PC-3 (cell line): ENCODE measurements around the gene UPK1B. TPM values are rescaled to one million over a fixed set of nuclear protein-coding genes. Genes with fewer than 3 reads are reported as not detected.

Experiments used
- ATAC-seq: fragments of 200-7000 bp; cut with Tn5 transposase; 2 replicates; pipeline ENCODE4 v1.9.1; 2020; ENCODE audit warnings: mild to moderate bottlenecking, moderate library complexity
- BruUV-seq: library from RNA; stranded (reverse); fragments of 400-500 nt; replicated peaks from 2 replicates; lab custom pipeline; 2021; lab: Mats Ljungman, UMichigan
- CTCF ChIA-PET: fragments of 300-600 bp; sonication (Branson Sonifier 250); formaldehyde crosslinking; loops from one replicate; lab custom pipeline; 2022; ENCODE audit warnings: antibody characterized with exemption; lab: Charles Lee
- POLR2A ChIA-PET: fragments of 300-600 bp; sonication (Branson Sonifier 250); formaldehyde crosslinking; loops from one replicate; lab custom pipeline; 2022; ENCODE audit warnings: antibody characterized with exemption; ENCODE audit not compliant: unreplicated experiment; lab: Charles Lee
- DNase-seq: peaks from one replicate; pipeline ENCODE4 v3.0.0-alpha.2; 2015
- H2AFZ ChIP-seq: fragments of 300-600 bp; sonication (generic); 2 replicates; pipeline ENCODE4 v1.6.0; 2016; ENCODE audit warnings: antibody characterized with exemption, low read length
- H3F3A ChIP-seq: fragments of 300-600 bp; sonication (generic); one replicate; pipeline ENCODE4 v1.6.0; 2017; ENCODE audit warnings: antibody characterized with exemption, low read length, control low read depth, mild to moderate bottlenecking; ENCODE audit not compliant: unreplicated experiment
- H3K27ac ChIP-seq: fragments of 300-600 bp; sonication (generic); 2 replicates; pipeline ENCODE4 v1.5.1; 2016; ENCODE audit warnings: mild to moderate bottlenecking, low read length
- H3K27me3 ChIP-seq: fragments of 300-600 bp; sonication (generic); 2 replicates; pipeline ENCODE4 v1.6.1; 2016; ENCODE audit warnings: low read length, mixed read lengths
- H3K36me3 ChIP-seq: fragments of 300-600 bp; sonication (generic); 2 replicates; pipeline ENCODE4 v1.6.1; 2016; ENCODE audit warnings: low read depth, mixed run types, low read length, mixed read lengths
- H3K4me1 ChIP-seq: fragments of 300-600 bp; sonication (generic); 2 replicates; pipeline ENCODE4 v1.5.1; 2016; ENCODE audit warnings: low read length; ENCODE audit not compliant: insufficient read depth
- H3K4me2 ChIP-seq: fragments of 300-600 bp; sonication (generic); 2 replicates; pipeline ENCODE4 v1.6.0; 2016; ENCODE audit warnings: low read length
- H3K4me3 ChIP-seq: fragments of 300-600 bp; sonication (generic); 2 replicates; pipeline ENCODE4 v1.5.1; 2016; ENCODE audit warnings: mild to moderate bottlenecking, low read length, mixed read lengths
- H3K79me2 ChIP-seq: fragments of 300-600 bp; sonication (generic); 2 replicates; pipeline ENCODE4 v1.6.1; 2017; ENCODE audit warnings: low read length, mixed read lengths
- H3K9ac ChIP-seq: fragments of 300-600 bp; sonication (generic); 2 replicates; pipeline ENCODE4 v1.6.0; 2016; ENCODE audit warnings: mild to moderate bottlenecking, low read length
- H3K9me2 ChIP-seq: fragments of 300-600 bp; sonication (generic); replicated peaks from 2 replicates; pipeline ENCODE4 v1.6.1; 2016; ENCODE audit warnings: mixed run types, low read length, mixed read lengths
- H3K9me3 ChIP-seq: fragments of 300-600 bp; sonication (generic); 2 replicates; pipeline ENCODE4 v1.6.1; 2016; ENCODE audit warnings: low read length, mixed read lengths
- H4K20me1 ChIP-seq: fragments of 300-600 bp; sonication (generic); 2 replicates; pipeline ENCODE4 v1.6.1; 2016; ENCODE audit warnings: low read length, mixed read lengths
- CTCF ChIP-seq: fragments of 300-600 bp; sonication (generic); conservative IDR thresholded peaks from 2 replicates; pipeline ENCODE4 v1.5.1; 2017; ENCODE audit warnings: antibody characterized with exemption, low read depth, mild to moderate bottlenecking, low read length
- EZH2 ChIP-seq: fragments of 300-600 bp; sonication (generic); IDR thresholded peaks from one replicate; pipeline ENCODE4 v1.6.1; 2017; ENCODE audit warnings: antibody characterized with exemption, mild to moderate bottlenecking, low read length; ENCODE audit not compliant: unreplicated experiment
- EZH2phosphoT487 ChIP-seq: fragments of 300-600 bp; sonication (generic); IDR thresholded peaks from 2 replicates; pipeline ENCODE4 v1.6.1; 2018; ENCODE audit warnings: mild to moderate bottlenecking, antibody characterized with exemption, low read length, borderline replicate concordance
- intact Hi-C: fragments of 100-400 bp; cut with micrococcal nuclease; formaldehyde crosslinking; loops from 2 replicates; pipeline ENCODE4 v1.9.0; 2023
- total RNA-seq: library from RNA; depleted of rRNA; stranded (reverse); fragments of >200 nt; gene quantifications from 2 replicates; pipeline ENCODE4 v1.2.3, GENCODE V29; 2014

The UPK1B gene
- total RNA-seq, 1 experiment from 2014 or later = 0.04 TPM

DNA sequence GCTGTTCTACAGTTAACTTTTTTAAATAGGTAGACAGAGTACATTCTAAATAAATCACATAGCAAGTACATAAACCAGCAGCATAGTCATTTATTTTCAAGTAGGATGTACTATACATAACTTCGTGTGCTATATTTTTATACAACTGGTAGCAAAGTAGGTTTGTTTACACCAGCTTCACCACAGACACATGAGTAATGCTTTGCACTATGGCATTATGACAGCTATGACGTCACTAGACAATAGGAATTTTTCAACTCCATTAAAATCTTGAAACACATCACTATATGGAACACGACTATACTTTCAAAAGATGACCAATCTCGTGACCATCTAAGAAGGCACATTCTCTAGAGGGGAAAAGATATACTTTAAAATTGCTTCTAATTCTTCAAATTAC, 23.9 kb upstream of the UPK1B start:
- Histone ChIP-seq H4K20me1 (no peaks in the 10 kb centered on the region), H2AFZ (no peak overlapping the region), H3K36me3 (no peaks in the 10 kb centered on the region), H3K4me3 (no peak overlapping the region), H3K9ac (peak overlapping the region; percentile 12), H3K4me2 (no peak overlapping the region), H3K79me2 (no peaks in the 10 kb centered on the region), H3K9me3 (no peaks in the 10 kb centered on the region), H3K4me1 (peaks cover 25% of the 10 kb centered on the region), H3F3A (no peaks in the 10 kb centered on the region), H3K27ac (peak overlapping the region; percentile 65), H3K9me2 (no peaks in the 10 kb centered on the region), H3K27me3 (no peaks in the 10 kb centered on the region)
- intact Hi-C loops = loop anchor here (2.0 to 5.0 kb wide), 2 partner anchors 27 to 533 kb away; no protein-coding TSS in a partner anchor
- ChIA-PET POLR2A (interaction anchor here (1.2 kb wide), 1 partner anchor 92 kb away, joined by 11 read pairs; the partner anchor contains the start of gene B4GALT4), CTCF (interaction anchor here (1.8 kb wide), 1 partner anchor 92 kb away, joined by 15 read pairs; the partner anchor contains the start of gene B4GALT4)
- BruUV-seq = no TSS peak
- DNase-seq = peak; percentile 79
- peak; percentile 23 for ATAC-seq
- no peak for TF ChIP-seq CTCF
- TF ChIP-seq EZH2phosphoT487 = no peak
- TF ChIP-seq EZH2 = no peak

GRCh38 chr3:119156868-119157267, 16.5 kb upstream of the UPK1B start:
- Histone ChIP-seq H3K4me1 (peaks cover 24% of the 10 kb centered on the region), H2AFZ (no peak overlapping the region), H3K9ac (no peak overlapping the region), H3K79me2 (no peaks in the 10 kb centered on the region), H3K27ac (no peak overlapping the region), H4K20me1 (no peaks in the 10 kb centered on the region), H3K36me3 (no peaks in the 10 kb centered on the region), H3K27me3 (no peaks in the 10 kb centered on the region), H3F3A (no peaks in the 10 kb centered on the region), H3K4me2 (no peak overlapping the region), H3K4me3 (no peak overlapping the region), H3K9me3 (no peaks in the 10 kb centered on the region), H3K9me2 (no peaks in the 10 kb centered on the region)
- intact Hi-C loops = no loop called here
- no TSS peak for BruUV-seq
- POLR2A ChIA-PET = no interaction called here
- DNase-seq (no peak), ATAC-seq (no peak)
- no peak for TF ChIP-seq EZH2phosphoT487
- no peak for TF ChIP-seq CTCF
- no peak for TF ChIP-seq EZH2
- CTCF ChIA-PET = interaction anchor here (0.6 kb wide), 1 partner anchor 59 kb away, joined by 5 read pairs; no protein-coding TSS in a partner anchor

- no peaks in the 10 kb centered on the region for H3K27me3 ChIP-seq
- H3K27ac ChIP-seq = no peak overlapping the region
- CTCF ChIA-PET = no interaction called here
- H3K9me2 ChIP-seq = no peaks in the 10 kb centered on the region
- POLR2A ChIA-PET = no interaction called here
- DNase-seq = no peak
- no peaks in the 10 kb centered on the region for H3K9me3 ChIP-seq
- H3K36me3 ChIP-seq = no peaks in the 10 kb centered on the region
- H3K9ac ChIP-seq = no peak overlapping the region
- H3K4me3 ChIP-seq = no peak overlapping the region
- H3K4me2 ChIP-seq = no peak overlapping the region
- H3K4me1 ChIP-seq = peaks cover 30% of the 10 kb centered on the region
- no peak overlapping the region for H2AFZ ChIP-seq
- TF ChIP-seq EZH2phosphoT487 (no peak), CTCF (no peak), EZH2 (no peak)
- no peaks in the 10 kb centered on the region for H4K20me1 ChIP-seq
- no peak for ATAC-seq
- intact Hi-C loops = no loop called here
- no peaks in the 10 kb centered on the region for H3F3A ChIP-seq
- no TSS peak for BruUV-seq
- no peaks in the 10 kb centered on the region for H3K79me2 ChIP-seq
Measured at GRCh38 chr3:119157971-119158370, 15.4 kb upstream of the UPK1B start.
